Measurements from ENCODE around the gene RHOJ.

- TF ChIP-seq CTCF (IDR thresholded peaks at IDR 0.05) (no peak), POLR2A (IDR thresholded peaks at IDR 0.05) (no peak)
Measured at GRCh38 chr14:63249092-63249491, 44.8 kb downstream of the RHOJ start.
